HG03066 (cell line): ENCODE data around the gene MRPL36.
"Not testable (repeated sequence)": the region's sequence is repeated elsewhere in the genome, so short reads cannot be mapped to it uniquely, and the experiment has no call there.

Experiments used
- ATAC-seq: cut with Tn5 transposase; IDR thresholded peaks from one replicate; pipeline ENCODE4 v1.9.1; 2021; ENCODE audit warnings: low read depth; ENCODE audit not compliant: unreplicated experiment

Gene MRPL36

DNA sequence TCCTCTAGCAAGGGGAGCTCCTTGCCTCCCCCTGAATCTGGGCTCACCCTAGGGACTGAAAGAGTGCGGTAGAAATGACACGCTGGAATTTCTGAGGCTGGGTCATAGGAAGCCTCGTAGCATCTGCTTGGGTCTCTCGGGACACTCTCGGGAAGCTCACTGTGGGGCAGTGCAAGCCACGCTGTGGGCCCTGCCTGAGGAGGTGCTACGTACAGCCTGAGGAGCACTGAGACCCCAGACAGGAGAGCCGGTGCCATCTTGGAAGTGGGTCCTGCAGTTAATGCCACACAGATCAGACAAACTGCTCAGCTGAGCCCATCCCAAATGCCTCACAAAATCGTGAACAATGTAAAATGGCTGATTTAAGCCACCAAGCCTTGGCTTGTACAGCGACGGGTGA, 1.8 kb downstream of the MRPL36 start:
- no peak for ATAC-seq

DNA sequence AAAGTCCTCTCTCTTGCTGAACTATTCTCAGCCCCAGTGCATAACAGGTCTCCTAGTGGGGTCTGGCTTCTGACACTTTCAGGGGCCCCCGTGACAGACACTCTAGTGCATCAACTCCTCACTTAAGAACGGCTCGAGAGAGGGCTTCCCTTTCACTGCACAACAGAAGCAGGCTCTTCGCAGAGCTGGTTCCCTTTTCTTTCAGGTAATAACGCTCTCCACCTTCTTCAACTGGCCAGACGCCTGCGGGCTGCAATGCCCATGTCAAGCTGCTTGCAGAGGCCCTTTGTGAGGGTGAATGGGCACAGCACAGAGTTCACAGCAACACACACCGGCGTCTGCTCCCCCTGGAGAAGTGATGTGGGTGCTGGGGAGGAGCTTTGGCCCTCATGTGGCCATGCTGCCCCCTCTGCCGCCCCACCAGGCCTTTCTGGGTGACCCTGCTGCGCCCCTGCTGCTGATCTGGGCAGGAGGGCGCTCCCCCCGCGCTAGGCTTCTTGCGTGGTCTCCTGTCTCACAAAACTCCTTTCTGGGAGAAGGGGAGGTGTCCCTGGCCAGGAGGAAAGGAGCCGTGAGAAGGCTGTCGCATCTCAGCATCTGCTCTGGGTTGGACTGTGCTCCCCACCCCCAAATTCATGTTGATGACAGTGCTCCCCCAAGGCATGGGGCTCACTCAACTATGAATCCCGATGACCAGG, 2.4 kb downstream of the MRPL36 start:
- ATAC-seq: no peak

DNA sequence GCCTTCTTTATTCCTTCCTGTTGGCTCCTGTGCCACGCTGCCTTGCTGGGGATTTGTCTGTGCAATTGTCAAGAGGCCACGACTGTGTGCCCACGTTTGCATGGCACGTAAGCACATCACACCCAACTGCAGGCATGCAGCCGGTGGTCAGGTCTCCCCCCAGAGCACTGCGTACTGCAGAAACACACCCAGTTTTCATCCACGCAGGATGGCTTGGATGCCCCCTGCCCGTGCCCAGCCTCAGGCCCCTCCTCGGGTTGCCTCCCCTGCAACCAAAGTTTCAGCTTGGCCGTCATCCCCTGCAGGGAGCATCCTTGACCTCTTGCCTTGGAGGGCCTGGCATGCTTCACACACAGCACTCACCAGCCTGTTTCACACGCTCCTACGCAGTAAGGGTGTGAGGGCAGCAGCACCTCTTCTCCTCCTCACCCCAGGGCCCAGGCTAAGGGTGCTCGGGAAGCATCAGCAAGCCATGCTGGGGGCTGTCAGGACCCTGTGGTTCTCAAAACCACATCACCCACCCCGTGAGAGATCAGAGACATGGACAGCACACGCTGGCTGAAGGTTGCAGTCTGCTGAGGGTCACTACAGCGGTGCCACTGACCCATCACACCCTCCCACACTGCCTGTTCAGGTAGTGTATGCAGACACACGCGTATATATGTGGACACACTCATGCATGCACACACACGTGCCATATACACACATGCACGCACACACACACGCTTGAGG, 3.1 kb downstream of the MRPL36 start:
- no peak for ATAC-seq

DNA sequence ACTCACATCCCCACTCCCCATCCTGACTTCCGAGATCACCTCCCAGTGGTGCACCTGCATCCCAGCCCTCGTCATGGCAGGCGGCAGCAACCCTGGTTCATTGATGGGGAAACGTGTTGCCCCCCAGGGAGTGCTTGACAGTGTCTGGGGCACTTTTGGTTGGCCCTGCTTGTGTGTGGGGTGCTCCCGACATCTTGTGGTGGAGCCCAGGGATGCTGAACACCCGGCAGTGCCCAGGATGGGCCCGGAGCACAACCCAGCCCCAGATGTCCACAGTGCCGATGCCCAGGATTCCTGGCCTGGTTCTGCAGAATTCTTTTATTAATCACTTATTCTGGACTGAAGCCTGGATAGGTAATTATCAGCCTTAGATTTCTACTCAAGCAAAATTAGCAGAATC, 3.7 kb downstream of the MRPL36 start:
- ATAC-seq: no peak

DNA sequence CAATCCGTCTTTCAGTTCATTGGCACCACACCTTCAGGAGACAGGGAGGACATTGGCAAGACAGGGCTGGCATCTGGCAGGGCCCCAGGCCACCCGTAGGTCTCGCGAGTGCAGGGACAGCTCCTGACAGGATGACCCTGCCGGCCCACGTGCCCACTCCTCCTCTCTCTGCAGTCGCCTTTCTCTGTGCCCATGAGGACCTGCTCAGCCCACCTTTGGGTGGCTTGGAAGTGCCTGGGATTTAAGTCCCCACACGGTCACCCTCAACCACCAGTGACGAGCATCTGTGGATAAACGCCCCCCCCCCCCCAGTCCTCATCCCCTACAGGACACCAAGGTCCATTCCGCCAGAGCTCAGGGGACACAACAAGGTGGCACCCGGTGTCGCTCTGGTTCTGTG, 4.1 kb downstream of the MRPL36 start:
- ATAC-seq: no peak

DNA sequence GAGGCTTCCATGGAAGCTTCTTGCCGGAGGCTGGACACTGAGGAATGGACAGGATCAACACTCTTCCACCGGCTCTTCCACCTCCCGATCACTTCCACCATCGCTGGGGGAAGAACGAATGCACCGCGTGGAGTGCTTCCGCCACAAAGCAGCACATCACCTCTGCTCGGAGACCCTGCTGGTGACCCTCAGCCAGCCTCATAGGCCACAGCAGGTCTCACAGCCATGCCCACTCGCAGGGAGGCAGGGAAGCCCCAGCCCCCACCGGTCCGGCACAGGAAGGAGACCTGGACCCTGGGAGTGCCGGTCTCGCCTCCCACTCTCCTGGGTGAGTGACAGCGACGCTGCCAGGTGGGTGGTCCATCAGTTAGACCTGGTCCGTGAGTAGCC, 4.7 kb downstream of the MRPL36 start:
- no peak for ATAC-seq

DNA sequence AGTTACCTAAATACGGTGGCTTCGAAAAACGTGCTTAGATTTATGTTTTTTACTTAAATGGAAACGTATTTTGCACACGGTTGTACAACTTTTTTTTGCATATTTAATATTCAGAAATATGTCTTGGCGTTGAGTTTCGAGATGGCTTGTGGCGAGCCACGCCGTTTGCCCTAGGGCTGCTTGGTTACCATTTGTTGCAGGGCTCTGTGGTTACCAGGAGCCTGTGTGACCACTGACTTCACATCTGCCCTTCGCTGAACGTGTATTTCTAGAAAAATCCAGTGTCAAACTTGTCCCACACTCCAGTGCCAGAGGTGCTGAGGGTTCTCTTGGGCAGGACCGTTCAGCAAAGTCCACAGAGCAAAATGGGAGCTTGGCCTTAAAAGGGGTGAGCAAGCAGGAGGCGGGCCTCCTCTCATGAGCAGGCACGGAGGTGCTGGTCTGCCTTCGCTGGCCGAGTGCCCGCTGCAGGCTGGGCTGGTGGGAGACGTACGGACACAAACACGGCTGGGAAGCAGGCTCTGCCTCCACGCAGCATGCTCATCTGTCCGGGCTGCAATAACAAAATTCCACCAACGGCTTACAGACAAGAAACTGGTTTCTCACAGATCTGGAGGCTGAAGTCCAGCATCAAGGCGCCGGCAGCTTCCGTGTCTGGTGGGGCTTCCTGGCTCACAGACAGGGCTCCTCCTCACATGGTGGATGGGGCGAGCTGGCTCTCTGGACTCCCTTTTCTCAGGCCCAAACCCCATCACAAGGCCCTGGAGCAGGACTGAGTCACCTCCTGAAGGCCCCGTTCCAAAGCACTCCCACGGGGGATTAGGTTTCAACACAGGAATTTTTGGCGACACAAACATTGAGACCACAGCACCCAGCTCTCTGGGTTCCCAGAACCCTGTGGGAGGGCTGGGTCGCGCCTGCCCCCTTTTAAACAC, 5.4 kb downstream of the MRPL36 start:
- no peak for ATAC-seq

DNA sequence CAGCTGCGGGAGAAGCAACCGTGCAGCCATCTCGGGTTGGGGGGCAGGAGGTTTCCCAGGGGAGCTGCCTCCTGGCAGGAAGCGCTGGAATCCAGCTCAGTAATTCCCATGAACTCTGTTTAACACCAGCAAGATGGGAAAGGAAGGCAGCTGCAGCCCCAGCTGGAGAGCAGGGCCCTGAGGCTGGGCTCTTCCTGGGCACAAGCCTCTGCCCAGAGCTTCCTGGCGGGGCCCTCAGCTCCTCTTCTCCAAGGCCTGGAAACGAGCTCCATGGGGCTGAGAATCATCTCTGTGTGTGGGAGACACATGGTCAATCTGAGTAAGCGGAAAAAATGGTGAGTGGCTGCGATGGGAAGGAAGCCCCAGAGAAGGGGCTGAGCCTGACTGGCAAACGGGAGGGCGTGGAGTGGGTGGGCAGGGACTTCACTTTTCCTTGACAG, 6.3 kb downstream of the MRPL36 start:
- ATAC-seq: no peak

DNA sequence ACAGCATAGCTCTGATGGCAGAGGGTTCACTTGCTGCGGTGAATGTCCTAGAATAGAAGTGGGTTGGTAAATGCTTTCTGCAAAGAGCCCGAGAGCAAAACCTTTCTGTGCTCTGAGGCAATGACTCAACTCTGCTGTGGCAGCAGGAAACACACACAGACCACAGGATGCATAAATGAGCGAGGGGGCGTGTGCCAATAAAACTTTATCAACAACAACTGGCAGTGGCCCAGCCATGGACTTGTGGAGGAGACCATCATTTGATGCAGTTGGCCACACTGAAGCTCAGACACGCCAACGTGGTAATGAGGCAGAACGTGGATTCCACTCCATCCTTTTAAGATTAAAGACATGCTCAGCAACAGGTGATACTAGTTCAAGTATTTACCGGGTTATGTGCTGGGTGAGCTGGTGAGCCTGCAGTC, 6.8 kb downstream of the MRPL36 start:
- ATAC-seq: peak; percentile 96

DNA sequence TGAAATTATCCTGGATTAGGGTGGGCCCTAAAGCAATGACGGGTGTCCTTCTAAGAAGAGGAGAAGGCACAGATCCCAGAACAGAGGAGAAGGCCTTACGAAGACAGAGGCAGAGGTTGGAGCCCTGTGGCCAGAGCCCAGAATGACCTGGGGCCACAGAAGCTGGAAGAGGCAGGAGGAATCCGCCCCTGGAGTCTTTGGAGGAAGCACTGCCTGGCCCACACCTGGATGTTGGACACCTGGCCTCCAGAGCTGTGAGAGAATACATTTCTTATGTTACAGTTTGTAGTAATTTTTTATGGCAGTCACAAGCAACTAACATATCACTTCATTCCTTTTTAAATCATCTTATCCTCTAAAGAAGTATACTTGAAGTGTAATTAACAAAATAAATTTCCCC, 8.5 kb downstream of the MRPL36 start:
- no peak for ATAC-seq

DNA sequence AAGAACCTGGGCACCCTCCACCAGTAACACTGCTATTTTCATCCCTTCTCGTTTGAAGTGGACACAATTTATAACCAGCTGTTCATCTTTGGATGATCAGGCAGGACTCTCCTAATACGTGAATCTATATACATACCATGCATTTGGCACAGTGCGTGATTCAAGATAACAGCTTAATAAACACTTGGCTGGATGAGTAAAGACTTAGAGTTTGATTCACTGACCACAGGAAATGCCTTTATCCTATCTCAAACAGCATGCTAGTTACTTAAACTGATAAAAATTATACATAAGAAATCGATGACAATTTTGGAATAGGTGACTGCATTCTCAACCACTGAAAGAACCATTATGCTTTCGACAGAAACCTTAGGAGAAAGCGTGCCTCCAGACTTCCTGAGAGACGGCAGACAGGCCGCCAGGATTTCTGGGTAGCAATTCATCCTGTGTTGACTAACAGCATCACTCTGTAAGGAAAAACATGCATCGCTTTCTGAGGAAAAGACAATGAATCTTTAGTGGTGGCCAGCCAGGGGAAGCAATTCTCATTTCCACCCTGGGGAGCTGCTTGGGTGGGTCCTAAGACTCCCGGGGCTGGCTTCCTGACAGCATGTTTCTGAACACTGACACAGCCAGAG, 9.7 kb downstream of the MRPL36 start:
- no peak for ATAC-seq

DNA sequence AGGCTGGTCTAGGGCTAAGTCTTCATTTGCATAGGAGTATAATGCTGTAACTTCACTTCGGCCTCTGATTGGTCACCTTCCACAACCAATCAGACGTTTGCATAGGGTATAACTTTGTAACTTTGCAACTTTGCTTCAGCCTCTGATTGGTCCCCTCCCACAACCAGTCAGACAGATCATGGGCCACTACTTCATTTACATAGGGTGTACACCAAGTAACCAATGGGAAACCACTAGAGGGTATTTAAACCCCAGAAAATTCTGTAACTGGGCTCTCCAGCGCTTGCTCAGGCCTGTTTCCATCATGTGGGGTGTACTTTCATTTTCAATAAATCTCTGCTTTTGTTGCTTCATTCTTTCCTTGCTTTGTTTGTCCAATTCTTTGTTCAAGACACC, 10.2 kb downstream of the MRPL36 start:
- ATAC-seq: not testable (repeated sequence)

DNA sequence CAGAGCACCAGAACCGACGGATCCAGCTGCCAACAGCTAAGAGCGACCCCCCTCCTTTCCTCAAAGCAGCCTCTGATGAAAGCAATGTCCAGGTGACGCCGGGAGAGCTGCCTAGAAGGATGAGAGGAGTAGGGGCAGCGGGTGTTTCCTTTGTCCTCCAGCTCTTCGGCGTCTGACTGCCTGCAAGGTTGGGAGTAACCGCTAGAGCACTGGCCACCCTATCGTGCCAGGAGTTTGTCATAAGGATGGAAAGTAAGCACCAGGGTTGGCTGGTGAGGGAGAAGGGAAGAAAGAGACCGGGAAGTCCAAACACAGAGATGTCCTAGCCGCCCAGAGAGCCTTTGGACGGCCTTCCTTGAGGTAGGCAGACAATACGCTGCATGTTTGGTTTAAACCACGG, 10.8 kb downstream of the MRPL36 start:
- ATAC-seq: no peak

DNA sequence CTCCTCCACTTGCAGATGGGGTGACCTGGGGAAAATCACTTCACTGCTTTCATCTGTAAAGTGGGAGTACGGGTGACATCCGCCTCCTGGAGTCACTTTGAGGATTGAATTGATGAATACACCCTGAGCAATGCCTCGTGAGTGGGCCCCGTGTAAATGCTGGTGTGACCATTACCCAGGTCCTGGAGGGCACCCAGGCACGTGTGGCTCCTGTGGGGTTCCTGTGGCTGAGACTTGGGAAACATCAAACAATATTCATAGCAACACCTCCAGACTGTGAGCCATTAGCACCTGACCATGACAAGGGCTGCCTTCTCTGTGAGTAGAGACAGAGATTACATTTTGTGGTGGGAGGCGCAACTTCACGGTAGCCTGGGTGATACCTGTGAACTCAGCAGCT, 11.4 kb downstream of the MRPL36 start:
- no peak for ATAC-seq

DNA sequence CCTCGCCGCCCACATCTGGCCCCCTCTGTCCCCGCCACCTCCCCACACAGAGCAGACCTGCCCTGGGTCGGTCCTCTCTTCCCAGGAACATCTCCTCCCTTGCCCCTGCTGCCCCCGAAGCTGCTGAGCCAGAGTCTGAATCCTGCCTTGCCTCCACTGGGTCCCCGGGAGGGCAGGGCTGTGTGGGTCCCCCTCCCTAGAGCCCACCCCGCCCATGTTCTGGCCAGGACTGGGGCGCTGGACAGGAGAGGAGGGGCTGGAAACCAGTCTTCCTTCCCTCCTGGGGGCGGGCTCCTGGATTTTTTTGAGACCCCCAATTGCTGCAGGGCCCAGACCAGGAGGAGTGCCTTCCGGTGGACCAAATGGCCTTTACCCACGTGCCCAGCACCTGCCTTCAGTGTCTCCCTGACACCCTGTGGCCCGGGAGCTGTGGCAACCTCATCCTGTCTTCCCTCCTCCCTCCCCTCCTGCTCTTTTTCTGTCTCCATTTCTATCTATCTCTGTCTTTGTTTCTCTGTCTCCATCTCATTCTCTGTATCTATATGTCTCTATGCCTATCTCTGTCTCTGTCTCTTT, 12.1 kb downstream of the MRPL36 start:
- ATAC-seq: no peak

DNA sequence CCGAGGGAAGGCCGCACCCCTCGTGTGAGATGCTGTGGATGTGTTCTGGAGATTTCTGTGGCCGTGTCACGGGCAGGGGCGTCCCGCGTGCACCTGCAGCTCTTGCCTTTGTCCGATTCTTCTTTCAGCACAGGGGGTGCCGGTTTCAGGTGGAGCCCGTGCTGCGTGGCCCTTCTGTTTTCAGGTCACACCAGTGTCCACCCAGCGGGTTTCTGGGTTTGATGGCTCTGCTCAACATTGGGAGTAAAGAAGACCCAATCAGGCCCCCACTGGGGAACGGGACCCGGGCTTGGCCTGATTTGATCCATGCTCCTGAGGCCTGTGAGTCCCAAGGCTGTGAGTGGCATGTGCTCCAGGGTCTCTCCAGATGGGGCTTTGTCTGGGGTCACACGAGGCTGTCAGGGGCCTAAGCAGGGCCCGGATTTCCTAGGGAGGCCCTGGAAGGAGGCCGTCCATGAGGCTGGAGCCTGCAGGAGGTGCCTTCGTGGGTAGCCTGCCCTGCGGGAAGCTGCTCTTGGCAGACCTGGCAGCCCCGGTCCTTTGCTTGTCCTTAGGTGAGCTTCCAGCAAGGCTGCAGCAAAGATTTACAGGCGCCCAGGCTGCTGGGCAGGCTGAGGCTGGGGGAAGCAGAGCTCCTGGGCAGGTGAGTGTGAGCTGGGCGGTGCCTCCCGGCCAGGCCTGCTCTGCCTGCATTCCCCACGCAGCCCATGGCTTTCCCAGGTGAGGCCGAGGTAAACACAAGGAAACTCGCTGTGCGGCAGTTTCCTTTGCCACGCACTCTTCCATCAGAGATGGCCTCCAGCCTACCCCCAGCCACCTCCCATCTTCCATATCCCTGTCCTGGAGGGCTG, 12.8 kb downstream of the MRPL36 start:
- ATAC-seq: no peak

DNA sequence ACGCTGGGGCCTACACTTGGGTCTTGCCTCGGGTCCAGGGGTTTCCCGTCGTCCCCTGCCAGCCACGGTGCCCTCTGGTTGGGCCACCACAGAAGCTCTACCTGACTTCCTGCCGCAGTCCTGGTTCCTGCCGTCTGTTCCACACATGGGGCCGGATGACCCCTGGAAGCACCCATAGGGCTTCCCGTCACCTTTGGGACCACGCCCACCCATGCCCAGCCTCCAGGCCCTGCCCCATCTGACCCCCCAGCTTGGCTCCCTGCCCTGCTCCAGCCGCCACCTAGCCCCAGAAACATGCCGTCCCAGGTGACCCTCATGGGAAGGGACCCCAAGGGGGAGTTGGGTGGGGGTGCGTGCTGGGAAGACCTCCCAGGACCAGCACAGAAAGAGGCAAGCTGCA, 13.7 kb downstream of the MRPL36 start:
- no peak for ATAC-seq

DNA sequence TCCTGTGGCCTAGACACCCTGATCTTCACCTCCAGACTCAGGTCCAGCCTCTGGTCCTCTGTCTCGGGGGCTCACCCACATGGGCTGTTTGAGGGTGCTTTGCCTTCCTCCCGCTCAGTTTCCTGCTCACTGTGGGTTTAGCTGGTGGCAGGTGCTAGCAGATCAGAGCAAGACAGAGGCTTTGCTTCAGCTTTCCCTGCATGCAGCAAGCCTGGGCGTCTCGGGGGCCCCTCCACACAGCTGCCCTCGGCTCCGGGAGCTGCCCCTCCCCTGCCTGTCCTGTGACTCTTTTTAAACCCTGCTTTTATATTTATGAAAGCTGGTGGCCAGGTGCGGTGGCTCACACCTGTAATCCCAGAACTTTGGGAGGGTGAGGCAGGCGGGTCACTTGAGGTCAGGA, 14.6 kb downstream of the MRPL36 start:
- ATAC-seq: no peak

DNA sequence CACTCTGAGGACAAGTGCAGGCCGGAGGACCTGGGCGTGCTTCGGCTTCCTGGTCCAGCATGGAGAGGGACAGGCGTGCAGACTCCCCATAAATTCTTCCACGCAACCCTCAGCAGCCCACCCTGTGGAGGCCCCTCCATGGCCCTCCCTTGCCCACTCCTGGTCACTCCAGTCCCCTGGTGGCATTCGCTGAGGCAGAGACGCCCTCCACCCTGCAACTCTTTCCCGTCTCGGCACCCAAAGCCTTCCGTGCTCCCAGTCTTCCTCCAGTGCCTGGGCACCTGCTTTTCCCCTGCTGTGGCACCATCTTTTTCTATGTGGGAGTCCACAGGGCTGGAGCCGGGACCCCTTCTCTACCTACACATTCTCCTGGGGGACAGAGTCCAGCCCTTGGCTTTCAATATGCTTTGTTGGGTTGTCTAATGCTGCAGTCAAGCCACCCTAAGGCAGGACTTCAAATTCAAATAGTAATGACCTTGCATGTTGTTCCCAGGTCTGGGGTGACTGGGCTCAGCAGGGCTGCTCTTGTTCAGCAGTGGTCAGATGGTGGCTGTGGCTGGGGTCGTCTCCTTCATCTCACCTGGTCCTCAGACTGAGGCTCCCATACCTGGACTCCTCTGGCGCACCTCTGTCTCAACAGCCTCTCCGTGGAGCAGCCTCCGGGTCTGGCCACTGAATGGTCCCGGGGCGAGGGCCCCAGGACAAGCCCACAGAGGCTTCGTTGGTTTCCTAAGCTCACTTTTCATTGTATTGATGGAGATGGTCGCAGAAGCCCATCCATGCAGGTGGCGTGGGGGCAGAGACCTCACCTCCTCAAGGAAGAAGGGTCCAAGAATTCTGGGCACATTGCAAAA, 15.2 kb downstream of the MRPL36 start:
- no peak for ATAC-seq
